Lower leg skin (tissue), 3 donors: Measurements from ENCODE around the gene DCBLD1.

Experiments used
- CTCF ChIP-seq, 3 donors: fragments of 450-650 bp; IDR thresholded peaks; one replicate each; pipeline ENCODE4 v1.5.1; 2016; ENCODE audit warnings: antibody characterized with exemption in 3 of 3, mild to moderate bottlenecking in 3 of 3, moderate library complexity in 2 of 3
- POLR2A ChIP-seq, 2 donors: fragments of 450-650 bp; IDR thresholded peaks; one replicate each; pipeline ENCODE4 v1.6.1; 2016 to 2017; ENCODE audit warnings: antibody characterized with exemption in 2 of 2, mild to moderate bottlenecking in 1 of 2, moderate library complexity in 1 of 2

GRCh38 chr6:117483004-117483644, 650 bp downstream of the DCBLD1 start:
- TF ChIP-seq CTCF (IDR thresholded peaks at IDR 0.05) (no peak), POLR2A (IDR thresholded peaks at IDR 0.05) (no peak)
